Brain microvascular endothelial cell (primary cell): Measurements from ENCODE around the gene DHDDS.

Experiments
- DNase-seq: peaks from one replicate; pipeline ENCODE4 v3.0.0-alpha.2; 2020
- H3K27ac ChIP-seq: fragments of 250-450 bp; sonication (Bioruptor Pico); 2 replicates; pipeline ENCODE4 v1.5.1; 2020; ENCODE audit warnings: mild to moderate bottlenecking, moderate library complexity
- H3K27me3 ChIP-seq: fragments of 250-450 bp; sonication (Bioruptor Pico); replicated peaks from 2 replicates; pipeline ENCODE4 v1.5.1; 2020; ENCODE audit warnings: mild to moderate bottlenecking
- H3K36me3 ChIP-seq: fragments of 250-450 bp; sonication (Bioruptor Pico); replicated peaks from 2 replicates; pipeline ENCODE4 v1.5.1; 2020; ENCODE audit warnings: mild to moderate bottlenecking
- H3K4me3 ChIP-seq: 2 replicates; pipeline ENCODE4 v1.5.1; 2011; ENCODE audit warnings: low read depth, mild to moderate bottlenecking, control low read depth, low read length, moderate library complexity
- CTCF ChIP-seq: IDR thresholded peaks from 2 replicates; pipeline ENCODE4 v1.5.1; 2011; ENCODE audit warnings: low read depth, mild to moderate bottlenecking, moderate library complexity, low read length, control low read depth, inconsistent platforms; ENCODE audit errors: missing control alignments
- in situ Hi-C: cut with HindIII; loops from 2 replicates; pipeline ENCODE4 v1.10.0; 2017; ENCODE audit warnings: low sequenced_read_pairs, low pct_ligation_motif_present

DHDDS gene

DNA sequence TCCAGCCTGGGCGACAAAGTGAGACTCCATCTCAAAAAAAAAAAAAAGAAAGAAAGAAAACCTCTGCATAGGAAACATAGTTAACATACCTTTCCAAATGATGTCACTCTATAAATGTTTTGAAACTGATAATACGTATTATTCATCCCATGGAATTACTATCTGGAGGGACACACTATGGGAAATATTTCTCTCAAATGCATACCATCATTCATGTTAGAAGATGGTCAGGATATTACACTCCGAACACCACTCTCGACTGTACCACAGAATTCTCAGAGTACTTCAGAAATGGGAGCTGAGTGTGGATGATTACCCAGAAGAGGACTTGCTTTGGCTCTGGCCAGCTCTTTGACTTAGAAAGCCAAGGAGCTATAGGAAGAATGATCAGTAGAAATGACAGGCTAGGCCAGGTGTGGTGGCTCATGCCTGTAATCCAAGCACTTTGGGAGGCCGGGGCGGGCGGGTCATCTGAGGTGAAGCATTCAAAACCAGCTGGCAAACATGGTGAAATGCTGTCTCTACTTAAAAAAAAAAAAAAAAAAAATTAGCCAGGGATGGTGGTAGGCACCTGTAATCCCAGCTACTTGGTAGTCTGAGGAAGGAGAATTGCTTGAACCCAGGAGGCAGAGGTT lies 26.7 kb upstream of the DHDDS start:
- H3K4me3 ChIP-seq = no peak overlapping the region
- DNase-seq = peak; percentile 63
- peak overlapping the region; percentile 80 for H3K27ac ChIP-seq
- no peak for TF ChIP-seq CTCF
- no peaks in the 10 kb centered on the region for H3K27me3 ChIP-seq
- in situ Hi-C loops = no loop called here
- H3K36me3 ChIP-seq = no peaks in the 10 kb centered on the region

DNA sequence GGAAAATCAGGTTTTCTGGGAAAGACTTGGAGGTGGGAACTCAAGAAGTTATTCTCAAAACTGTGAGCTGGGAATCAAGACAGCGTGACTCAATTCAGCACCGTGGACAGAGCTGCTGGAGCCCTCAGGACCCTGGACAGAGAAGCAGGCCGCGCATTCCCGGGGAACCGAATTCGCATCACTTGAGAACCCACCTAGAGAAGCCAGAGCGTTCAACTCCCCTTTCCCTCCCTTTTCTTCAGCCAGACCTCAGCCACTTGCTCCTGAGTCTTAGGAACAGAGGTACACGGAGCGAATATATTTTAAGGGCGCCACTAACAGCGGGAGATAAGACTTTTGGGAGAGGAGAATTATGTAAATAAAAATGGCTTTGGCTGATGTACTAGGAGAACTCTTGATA lies 23.5 kb upstream of the DHDDS start:
- H3K36me3 ChIP-seq = no peaks in the 10 kb centered on the region
- in situ Hi-C loops = no loop called here
- DNase-seq = peak; percentile 61
- no peak for TF ChIP-seq CTCF
- no peak overlapping the region for H3K4me3 ChIP-seq
- no peak overlapping the region for H3K27ac ChIP-seq
- peaks cover 26% of the 10 kb centered on the region for H3K27me3 ChIP-seq

DNA sequence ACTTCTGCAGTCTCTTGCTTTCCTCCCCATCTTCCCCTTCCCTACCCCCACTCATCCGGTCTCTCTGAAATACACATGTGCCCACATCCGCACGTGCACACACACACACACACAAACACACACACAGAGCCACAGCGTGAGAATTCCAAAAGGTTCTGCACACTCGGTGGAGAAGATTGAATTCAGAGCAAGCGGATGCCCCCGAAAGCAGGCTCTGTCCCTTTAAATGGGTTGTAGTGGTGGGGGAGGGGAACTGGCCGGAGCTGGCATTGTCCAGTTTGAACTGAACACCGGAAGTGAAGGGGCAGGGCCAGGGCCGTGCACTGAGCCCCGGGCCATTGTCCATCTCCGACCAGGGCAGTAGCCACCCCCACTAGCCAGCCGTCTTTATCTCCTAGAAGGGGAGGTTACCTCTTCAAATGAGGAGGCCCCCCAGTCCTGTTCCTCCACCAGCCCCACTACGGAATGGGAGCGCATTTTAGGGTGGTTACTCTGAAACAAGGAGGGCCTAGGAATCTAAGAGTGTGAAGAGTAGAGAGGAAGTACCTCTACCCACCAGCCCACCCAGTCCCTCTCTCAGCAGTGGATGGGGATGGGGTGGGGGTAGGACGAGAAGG lies 22.8 kb upstream of the DHDDS start:
- Histone ChIP-seq H3K36me3 (no peaks in the 10 kb centered on the region), H3K27me3 (peaks cover 30% of the 10 kb centered on the region), H3K27ac (no peak overlapping the region), H3K4me3 (no peak overlapping the region)
- DNase-seq = no peak
- in situ Hi-C loops = no loop called here
- TF ChIP-seq CTCF = no peak

GRCh38 chr1:26410706-26411623 lies 21.2 kb upstream of the DHDDS start, which contains the start of gene LIN28A:
Gene LIN28A (plus strand): TSS chr1:26410817. CDS start chr1:26410892, 75 bp downstream.
- Histone ChIP-seq H3K4me3 (no peak within 1 kb of the TSS), H3K27ac (no peak within 1 kb of the TSS), H3K27me3 (peaks cover 34% of the 10 kb centered on the region), H3K36me3 (no peaks in the 10 kb centered on the region)
- DNase-seq = no peak
- no peak for TF ChIP-seq CTCF
- in situ Hi-C loops = no loop called here

DNA sequence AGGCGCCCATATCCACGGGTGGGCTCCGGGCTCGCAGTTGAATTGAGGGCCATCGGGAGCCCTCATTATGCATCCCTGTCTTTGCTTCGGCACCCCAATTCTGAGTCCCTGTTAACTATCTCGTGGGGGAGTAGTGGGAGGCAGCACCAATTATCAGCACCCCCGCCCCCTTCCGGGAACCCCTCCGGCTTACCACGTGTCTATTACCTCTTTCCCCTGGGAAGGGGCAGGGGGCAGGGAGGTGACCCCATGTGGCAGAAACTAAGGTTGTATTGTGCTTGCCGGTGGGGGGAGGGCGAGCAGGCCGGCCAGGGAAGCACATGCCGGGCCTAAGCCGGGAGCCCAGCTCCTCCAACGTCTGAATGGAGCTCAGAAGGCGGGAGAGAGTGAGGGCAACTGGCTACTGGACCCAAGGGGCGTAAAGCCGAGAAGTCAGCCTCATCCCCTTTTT lies 20.5 kb upstream of the DHDDS start:
- Histone ChIP-seq H3K4me3 (no peak overlapping the region), H3K27ac (no peak overlapping the region), H3K36me3 (no peaks in the 10 kb centered on the region), H3K27me3 (peaks cover 34% of the 10 kb centered on the region)
- no peak for DNase-seq
- no peak for TF ChIP-seq CTCF
- in situ Hi-C loops = no loop called here
